ENCODE data around the gene PRKAR1A.

DNA sequence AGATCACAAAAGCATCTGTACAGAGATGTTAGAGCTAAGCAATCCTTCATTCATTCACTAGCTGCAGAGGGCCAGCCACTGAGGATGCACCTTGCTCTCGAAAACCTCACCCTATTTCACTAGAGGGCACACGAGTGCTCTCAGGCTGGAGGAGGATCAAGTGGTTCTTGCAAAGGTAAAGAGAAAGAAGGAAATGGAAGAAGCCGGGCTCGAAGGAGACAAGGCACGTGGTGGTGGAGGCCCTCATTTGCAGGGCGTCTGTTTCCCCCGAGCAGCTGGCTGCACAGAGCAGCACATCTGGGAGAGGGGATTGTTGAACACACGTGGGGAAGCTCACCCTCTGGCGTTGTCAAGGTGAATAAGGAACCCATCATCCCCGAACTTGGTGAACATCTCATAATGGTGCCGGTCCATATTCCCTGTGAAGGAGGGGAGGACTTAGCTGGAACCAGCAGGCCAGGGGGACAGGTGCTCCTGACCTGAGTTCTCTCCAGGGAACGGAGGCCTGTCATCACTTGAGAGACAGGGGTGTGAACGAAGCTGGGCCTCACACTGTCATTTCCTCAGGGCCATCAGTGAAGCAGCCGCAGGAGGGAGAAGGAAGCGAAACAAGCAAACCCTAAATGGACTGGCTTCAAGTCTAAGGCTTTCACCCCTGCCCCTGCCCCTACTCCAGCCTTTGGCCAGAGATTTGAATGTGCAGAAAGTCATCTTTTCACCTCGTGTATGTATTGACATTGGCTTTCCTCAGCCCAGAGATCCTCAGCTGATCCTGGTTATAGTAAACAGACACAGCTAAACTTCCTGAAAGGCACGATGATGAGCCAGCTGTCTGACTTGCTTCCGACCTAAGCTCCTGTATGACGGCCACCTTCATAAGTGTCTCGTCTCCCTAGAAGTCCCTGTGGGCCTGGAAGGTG lies 27.6 kb downstream of the PRKAR1A start:
- TF ChIP-seq CTCF (IDR thresholded peaks at IDR 0.05; ENCODE audit: low read depth, low read length, missing input control) (peak; percentile 34), TAF1 (conservative IDR thresholded peaks at IDR 0.05) (no peak), MAX (IDR thresholded peaks at IDR 0.05) (no peak), YY1 (IDR thresholded peaks at IDR 0.05) (peak; percentile 9), JUND (IDR thresholded peaks at IDR 0.05) (no peak), RAD21 (IDR thresholded peaks at IDR 0.05) (peak; percentile 69 to 79)
- TF ChIP-seq, protein P1, sequence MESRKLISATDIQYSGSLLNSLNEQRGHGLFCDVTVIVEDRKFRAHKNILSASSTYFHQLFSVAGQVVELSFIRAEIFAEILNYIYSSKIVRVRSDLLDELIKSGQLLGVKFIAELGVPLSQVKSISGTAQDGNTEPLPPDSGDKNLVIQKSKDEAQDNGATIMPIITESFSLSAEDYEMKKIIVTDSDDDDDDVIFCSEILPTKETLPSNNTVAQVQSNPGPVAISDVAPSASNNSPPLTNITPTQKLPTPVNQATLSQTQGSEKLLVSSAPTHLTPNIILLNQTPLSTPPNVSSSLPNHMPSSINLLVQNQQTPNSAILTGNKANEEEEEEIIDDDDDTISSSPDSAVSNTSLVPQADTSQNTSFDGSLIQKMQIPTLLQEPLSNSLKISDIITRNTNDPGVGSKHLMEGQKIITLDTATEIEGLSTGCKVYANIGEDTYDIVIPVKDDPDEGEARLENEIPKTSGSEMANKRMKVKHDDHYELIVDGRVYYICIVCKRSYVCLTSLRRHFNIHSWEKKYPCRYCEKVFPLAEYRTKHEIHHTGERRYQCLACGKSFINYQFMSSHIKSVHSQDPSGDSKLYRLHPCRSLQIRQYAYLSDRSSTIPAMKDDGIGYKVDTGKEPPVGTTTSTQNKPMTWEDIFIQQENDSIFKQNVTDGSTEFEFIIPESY (IDR thresholded peaks at IDR 0.05) = no peak
